SK-MEL-5 (cell line): Measurements from ENCODE around the gene HYAL2. TPM values are rescaled to one million over a fixed set of nuclear protein-coding genes. Genes with fewer than 3 reads are reported as not detected.

ENCODE experiments used
- DNase-seq: peaks from one replicate; pipeline ENCODE4 v3.0.0-alpha.2; 2016; ENCODE audit warnings: low read depth, low spot score
- in situ Hi-C: cut with HindIII; loops from 2 replicates; pipeline ENCODE4 v1.10.0; 2016; ENCODE audit warnings: low sequenced_read_pairs, high pct_unique_total_duplicates, low pct_unique_long_range_greater_than_20kb
- total RNA-seq: library from RNA; depleted of rRNA; stranded (reverse); fragments of >200 nt; shearing (Covaris generic); gene quantifications from 2 replicates; pipeline ENCODE4 v1.2.3, GENCODE V29; 2014

Gene HYAL2
- total RNA-seq, 1 experiment from 2014 or later = 86.4 TPM

DNA sequence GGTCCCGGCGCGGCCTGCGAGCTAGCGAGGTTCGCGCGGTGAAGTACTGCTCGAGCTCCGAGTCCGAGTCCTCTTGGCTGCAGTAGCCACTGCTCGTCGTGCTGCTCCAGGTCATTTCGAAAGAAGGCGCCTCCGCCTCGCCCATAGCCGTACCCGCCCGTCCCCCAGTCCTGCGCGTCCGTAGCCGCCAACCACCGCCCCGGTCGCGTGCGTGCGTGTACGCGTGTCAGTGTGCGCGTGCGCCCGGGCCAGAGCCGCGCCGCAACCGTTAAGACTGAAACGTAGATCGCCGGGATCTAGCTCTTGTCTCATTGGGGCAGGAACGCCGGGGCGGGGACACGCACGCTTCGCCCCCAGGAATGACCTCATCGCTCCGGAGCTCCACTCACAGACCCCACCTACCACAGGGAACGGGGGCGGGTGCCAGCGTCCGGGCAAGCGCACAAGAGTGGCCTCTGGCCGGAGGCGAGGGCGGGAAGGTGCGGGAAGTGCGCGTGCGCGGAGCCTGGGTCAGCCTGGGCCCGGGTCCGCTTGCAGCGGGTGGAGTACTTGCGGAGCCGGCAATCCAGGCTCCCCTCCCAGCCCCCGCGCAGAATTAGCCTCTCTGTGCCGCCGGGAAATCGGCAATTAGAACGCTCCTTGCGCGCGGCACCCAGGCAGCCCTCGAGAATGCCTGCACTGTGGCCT, 14.8 kb upstream of the HYAL2 start:
- in situ Hi-C loops = no loop called here
- peak; percentile 99 for DNase-seq

DNA sequence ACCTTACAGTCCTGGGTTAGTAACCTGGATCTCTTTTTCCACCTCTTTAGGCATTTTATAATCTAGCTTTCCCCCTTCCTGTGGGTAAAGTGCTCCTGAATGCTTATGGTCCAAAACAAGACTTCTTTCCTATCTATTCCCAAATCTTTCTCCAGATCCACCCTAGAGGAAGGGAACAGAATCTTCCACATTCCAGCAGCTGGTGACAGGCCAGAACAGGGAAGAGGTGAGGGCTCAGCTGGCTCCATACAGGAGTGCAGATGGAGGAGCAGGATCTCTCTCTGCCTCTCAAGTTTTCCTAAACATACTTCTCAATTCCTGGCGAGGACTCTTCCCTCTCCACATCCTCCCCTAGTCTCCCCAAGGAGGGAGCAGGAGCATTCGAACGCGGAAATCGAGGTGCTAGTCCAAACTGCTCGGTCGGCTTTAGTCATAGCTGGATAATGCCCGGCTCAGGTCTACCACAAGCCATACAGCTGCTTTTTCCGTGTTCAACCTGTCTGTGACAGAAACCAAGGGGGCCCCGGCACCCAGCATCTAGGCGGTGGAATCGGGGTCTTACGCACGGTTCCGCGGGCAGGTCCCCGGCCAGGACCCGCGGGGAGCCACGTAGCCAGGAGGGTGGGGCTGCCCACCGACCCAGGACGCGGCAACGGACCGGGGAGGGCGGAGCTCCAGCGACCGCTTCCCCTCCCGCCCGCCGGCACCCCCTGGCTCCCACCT, 14.1 kb upstream of the HYAL2 start:
- DNase-seq = no peak

DNA sequence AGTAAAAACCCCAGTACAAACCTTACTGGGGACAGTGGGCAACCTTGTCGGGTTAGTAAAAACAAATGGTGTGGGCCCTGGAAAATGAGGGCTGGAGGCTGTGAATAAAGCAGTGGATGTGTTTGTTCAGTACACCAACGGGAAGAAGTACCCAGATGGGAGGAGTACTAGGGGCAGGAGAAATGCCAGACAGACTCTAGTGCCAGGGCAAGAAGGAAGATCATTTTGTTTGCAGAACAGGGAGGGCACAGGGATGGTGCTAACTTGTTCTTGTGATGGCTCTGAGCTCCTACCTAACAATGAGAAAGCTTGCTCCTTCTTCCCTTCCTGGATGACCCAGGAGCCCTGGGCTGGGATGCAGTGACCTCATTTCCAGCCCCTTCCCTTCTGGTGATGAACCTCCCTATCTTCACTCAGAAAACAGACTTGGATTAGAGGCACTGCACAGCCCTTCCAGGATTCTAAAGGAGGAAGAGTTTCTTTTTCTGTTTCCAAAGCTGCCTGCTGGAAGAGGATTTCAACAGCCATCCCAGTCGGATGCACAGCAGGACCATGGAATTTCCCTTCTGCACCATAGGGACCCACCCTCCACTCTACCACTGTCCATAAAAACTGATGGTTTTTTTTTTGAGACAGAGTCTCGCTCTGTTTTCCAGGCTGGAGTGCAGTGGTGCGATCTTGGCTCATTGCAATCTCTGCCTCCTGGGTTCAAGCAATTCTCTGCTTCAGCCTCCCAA, 12.0 kb upstream of the HYAL2 start:
- no peak for DNase-seq
- in situ Hi-C loops = no loop called here

More for the DNA sequence above, 14.1 kb upstream of the HYAL2 start:
- in situ Hi-C loops = no loop called here

DNA sequence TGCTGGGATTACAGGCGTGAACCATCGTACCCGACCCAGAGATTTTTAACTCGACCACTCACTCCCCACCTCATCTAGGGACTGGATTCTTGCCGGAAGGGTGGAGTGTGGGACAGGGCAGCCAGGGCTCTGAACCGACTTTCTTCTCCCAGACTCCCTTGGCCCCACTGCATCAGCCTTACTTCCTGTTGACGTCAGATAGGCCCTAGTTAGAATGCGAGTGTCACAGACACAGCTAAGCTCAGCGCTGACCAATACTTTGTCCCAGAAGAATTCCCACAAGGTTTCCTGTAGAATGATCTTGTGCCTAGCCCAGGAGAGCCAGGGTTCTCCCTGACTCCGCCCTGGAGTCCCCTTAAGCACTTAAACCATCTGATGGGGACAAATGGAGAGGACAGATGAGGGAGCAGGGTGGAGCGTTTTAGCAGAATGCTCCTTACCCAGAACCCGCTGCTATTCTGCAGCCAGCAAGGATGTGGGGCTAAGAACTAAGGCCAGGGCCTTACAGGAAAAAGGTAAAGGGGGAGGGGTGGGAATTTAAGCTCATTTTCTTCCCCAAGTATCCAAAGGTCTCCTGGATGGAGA, 11.3 kb upstream of the HYAL2 start:
- in situ Hi-C loops = no loop called here

DNA sequence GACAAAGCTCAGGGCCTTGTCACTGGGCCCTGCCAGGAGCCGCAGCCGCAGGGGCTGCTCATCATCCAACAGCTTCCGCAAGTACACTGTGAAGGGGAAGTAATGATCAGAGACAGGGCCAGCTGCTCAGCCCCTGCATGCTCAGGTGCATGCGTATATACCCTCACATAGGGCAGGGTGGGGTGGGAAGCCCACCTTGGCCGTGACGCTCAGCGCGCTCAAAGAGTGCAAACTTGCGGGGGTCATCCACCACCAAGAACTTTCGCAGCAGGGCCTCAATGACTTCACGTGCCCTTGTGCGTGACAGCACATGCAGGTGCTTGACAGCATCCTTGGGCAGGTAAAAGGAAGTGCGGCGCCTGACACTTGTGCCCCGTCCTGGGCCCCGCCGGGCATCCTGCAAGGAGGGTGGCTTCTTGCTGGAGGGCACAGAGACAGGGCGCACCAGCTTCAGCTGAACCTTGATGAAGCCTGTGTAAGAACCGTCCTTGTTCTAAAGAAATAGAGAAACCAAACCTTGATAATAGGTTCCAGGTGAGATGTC, 8.9 kb upstream of the HYAL2 start:
- no peak for DNase-seq
- in situ Hi-C loops = no loop called here

More for the DNA sequence above, 11.3 kb upstream of the HYAL2 start:
- DNase-seq = peak; percentile 58

DNA sequence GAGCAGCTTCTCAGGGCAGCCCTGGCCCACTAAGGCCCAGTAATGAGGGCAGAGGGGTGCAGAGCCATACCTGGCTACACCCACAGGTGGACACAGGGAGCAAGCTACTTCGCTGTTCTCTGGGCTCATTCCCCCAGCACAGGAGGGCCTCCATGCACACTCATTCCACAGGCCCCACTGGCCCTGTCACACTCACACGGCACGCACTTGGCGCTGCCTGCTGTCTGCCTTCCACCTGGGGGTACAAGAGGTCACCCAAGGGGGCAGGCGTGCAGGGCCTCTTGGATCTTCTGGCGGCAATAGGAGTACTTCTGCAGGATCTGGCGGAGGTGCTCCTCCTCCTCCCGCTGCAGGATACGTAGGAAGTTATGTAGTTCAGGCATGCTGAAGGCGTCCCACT, 7.8 kb upstream of the HYAL2 start:
- DNase-seq = no peak
- in situ Hi-C loops = no loop called here

DNA sequence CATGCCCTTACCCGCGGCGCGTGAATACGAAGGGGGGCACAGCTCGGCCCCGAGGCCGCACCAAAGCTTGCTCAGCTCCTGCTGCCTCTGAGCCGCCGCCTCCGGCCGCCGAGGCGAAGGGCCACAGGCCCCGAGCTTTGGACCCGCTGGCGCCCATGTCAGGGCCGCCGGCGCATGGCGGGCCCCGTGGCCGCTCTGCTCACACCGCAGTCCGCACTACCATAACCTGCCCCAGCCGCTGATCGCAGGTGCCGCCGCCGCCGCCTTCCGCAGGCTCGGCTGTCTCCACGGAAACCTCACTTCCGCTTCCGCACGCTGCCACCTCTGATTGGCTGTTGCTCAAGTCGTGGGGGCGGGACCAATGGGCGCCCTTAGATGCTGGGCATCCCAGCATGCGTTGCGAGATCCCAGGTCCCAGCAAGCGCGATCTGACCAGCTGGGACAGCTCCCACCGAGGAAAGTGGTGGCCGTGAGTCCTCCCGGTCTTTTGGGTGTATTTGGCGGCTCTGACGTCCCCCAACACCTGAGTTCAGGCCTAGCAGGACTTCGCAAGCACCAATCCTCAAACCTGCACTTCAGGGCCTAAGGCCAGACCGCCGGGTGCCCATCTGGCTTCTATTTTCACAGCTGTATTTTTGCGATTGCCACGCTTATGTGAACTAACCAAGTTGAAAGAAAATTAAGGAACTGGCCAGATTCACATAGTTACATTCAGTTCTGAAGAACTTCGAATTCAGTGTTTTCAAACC, 5.6 kb upstream of the HYAL2 start, which contains the start of gene TUSC2:
Gene TUSC2 (minus strand): TSS at position 281 of the 749 bp plus-strand sequence. CDS start 124 bp downstream, at position 157.
- DNase-seq = peak; percentile 97
- in situ Hi-C loops = no loop called here

DNA sequence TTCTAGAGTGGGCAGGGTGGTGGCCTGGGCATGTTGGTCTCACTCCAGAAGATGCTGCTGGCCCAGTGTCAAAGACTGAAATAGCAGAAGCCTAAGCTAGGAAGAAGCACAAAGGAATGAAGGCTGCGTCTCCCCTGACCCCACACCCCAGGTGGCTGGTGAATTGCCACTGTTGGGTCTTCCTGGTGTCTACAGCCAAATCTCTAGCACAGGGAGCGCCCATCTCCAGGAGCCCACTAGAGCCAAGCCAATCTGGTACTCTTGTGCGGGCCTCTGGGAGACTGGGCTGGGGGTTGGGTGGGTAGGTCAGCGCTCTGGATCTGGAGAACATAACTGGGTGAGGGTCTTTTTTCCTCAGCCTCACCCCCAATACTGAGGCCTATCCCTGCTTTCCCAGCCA, 4.6 kb upstream of the HYAL2 start:
- in situ Hi-C loops = no loop called here
- no peak for DNase-seq

DNA sequence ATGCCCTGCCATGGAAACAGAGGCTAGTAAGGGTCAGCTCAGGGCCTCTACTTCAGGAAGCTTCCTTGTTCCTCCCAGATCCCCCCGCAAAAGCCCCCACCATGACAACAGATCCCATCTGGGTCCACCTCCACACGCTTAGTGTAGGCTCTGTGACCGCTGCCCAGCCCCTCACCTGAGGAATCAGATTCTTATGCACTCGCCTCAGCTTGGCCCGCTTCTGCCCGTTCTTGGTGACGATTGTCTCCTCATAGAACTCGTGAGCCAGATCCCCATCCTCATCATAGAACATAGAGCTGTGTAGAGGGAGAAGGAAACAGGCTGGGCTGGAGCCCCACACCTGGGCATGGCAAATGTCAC, 3.6 kb upstream of the HYAL2 start:
- in situ Hi-C loops = no loop called here
- no peak for DNase-seq

DNA sequence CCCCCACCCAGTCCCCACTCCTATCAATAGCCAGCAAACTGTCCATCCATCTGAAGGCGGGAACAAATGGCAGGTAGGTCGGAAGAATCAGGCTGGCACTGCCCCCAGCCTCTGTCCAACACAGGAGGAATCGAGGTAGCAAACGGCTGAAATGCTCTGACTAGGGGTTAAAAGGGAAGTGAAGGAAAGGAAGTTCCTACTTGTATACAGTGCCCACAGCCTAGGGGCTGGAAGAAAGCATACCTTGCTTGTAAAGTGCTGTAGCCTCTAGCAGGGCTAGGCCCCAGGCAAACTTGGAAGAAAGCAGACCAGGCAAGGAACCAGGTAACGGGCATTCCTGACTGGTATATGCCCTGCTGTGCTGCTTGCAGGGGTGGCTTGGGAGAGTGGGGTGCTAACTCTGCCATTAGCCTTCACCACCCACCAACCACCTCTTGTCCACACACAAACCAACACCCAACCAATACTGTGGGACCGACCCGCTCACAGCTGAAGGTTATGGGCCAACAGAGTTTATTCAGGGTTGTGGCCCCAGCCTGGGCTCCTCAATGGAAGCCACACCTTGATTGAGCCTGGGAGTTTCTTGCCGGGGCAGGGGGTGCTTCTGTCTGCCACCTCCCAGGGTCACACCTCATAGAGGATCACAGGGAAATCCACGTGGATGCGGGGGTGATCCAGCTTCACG, 3.1 kb upstream of the HYAL2 start:
- no peak for DNase-seq
- in situ Hi-C loops = no loop called here

DNA sequence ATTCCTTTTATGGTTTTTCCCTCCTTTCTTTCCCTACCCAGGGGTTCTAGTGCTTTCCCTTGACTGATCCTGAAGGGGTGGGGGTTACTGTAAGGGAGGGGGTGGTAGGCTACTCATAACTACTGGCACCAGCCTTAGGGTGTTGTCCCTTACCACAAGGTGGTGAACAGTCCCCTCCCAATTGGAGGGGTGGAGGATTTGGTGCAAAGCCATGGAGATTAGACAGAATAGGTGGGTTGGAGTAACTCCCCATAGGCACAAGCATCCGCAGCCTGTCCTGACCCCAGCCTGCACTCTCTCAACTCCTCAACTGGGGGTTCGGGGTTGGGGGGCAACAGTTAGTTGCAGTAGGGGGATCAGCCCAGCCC, 2.6 kb upstream of the HYAL2 start:
- in situ Hi-C loops = no loop called here

DNA sequence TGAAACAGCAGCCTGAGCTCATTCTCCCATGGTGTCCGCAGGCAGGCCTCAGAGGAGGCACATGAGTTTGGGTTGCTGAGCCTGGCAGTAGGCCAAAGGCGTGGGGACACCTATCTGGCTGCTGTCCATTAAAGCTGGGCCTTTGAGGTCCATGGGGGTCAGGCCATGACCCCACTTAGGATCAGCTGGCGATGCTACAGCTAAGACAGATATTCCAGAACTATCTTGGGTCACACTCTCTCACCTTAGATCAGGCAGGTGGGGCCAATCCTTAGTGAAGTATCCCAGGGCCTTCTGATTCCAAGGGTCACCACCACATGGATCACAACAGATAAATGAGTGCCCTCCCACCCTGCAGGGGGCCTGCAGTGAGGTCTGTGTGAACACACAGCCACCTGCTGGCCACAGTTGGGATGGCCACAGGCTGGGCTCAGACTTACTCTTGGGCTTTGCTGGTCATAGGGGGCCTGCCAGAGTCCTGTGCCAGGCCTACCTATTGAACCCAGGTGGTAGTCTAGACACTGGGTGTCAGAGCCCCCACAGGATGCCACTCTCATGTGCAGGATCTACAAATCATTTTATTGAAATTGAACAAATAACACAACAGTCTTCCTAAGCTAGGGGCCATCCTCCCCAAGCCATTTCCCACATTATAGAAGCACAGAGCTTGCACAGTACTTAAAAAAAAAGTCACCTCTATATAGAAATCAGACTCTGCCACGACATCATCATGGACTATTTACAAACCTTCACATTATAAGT, 2.0 kb upstream of the HYAL2 start:
- peak; percentile 82 for DNase-seq
- in situ Hi-C loops = no loop called here

More for the DNA sequence above, 2.6 kb upstream of the HYAL2 start:
- no peak for DNase-seq

DNA sequence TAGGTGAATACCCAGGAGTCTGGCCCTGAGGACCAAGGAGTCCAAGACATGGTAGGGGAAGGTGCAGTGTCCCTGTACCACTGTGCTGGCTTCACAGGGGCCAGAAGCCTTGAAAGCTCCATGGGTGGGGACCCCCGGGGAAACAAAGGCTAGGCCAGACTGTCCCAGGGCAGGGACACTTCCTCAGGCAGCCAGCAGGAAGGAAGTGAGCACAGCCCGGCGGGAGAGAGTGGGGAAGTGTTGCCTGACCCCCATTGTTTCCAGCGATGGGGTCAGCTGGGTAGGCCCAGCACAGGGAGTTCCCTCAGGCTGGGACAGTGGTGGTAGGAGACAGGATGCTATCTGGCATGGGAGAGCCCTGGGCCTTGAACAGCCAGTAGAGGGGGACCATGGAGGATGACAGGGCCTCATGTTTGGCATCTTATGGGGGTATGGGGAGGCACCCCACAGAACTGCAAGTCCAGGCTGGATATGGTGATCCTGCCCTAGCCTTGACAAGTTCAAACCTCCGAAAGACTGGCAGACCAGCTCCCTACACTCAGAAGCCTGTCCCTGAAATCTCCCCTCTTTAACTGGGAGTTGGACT, 1.2 kb upstream of the HYAL2 start:
- DNase-seq = no peak
- in situ Hi-C loops = no loop called here

DNA sequence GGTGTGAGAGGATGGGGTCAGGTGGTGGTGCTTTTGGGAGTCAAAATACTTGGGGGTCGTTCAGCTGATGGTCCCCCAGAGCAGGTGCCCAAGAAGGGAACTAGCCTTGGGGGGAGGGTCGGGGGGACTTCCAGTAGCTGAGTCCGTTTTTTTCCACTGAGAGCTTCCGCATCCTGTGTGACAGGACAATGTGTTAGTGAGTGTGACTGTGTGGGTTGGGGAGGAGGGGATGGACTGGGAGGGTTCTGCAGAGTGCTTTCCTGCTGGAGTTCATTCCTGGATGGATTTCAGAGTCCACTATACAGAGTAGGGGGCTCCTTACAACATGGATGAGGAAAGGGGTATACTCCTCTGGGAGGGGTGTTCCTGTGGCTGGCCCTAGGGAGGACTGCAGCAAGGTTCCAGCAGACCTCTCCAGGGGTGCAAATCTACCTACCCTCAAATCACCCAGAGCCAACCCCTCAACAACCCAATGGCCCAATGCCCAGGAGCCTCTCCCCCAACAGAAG, 601 bp upstream of the HYAL2 start:
- no peak for DNase-seq
- in situ Hi-C loops = no loop called here

DNA sequence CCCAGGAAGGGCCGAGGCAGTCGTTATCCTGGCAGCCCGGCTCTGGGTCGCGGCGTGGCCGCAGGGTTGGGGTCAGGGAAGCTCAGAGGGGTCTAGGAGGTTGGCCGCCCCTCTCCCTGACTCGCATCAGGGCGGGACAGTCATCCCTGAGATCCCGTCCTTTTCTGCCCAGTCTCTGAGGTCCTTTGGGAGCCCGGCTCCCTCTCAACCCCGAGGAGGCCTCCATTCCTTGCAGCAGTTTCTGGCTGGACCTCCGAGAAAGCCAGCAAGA, 495 bp downstream of the HYAL2 start:
- in situ Hi-C loops = no loop called here
- DNase-seq = no peak
